ENCODE results near the gene DMBX1.
A peak's percentile ranks its signal among the peaks of the same experiment; 100 is the strongest.

DMBX1 gene

GRCh38 chr1:46487818-46488218 is 1.8 kb upstream of the DMBX1 start:
- ATAC-seq = peak; percentile 56
- no peak for TF ChIP-seq TOX (CRISPR knock-in tag; IDR thresholded peaks at IDR 0.05; ENCODE audit: borderline replicate concordance)
- no peak for TF ChIP-seq CSRNP3 (CRISPR knock-in tag; IDR thresholded peaks at IDR 0.05)
- no peak for TF ChIP-seq TCF4 (CRISPR knock-in tag; IDR thresholded peaks at IDR 0.05; ENCODE audit: borderline replicate concordance)
- TF ChIP-seq ARNTL (CRISPR knock-in tag; IDR thresholded peaks at IDR 0.05; ENCODE audit: borderline replicate concordance, low read depth) = no peak
- no peak for TF ChIP-seq ZNF8 (CRISPR knock-in tag; IDR thresholded peaks at IDR 0.05)
- TF ChIP-seq ZC3H10 (CRISPR knock-in tag; IDR thresholded peaks at IDR 0.05) = no peak
- TF ChIP-seq CREB5 (CRISPR knock-in tag; IDR thresholded peaks at IDR 0.05; ENCODE audit: low read depth) = no peak
- TF ChIP-seq ZNF70 (CRISPR knock-in tag; IDR thresholded peaks at IDR 0.05) = no peak
- no peak for TF ChIP-seq OSR1 (CRISPR knock-in tag; IDR thresholded peaks at IDR 0.05)
- TF ChIP-seq BACH2 (CRISPR knock-in tag; IDR thresholded peaks at IDR 0.05; ENCODE audit: borderline replicate concordance) = no peak
- TF ChIP-seq ZFP3 (CRISPR knock-in tag; IDR thresholded peaks at IDR 0.05) = no peak
- no peak for TF ChIP-seq SNAI2 (CRISPR knock-in tag; IDR thresholded peaks at IDR 0.05)
- no peak for TF ChIP-seq ISL1 (CRISPR knock-in tag; IDR thresholded peaks at IDR 0.05)
- no peak for TF ChIP-seq POU6F1 (CRISPR knock-in tag; IDR thresholded peaks at IDR 0.05; ENCODE audit: borderline replicate concordance, low read depth)
- no peak for TF ChIP-seq CSDC2 (CRISPR knock-in tag; IDR thresholded peaks at IDR 0.05)
- no peak for TF ChIP-seq PPARA (CRISPR knock-in tag; IDR thresholded peaks at IDR 0.05; ENCODE audit: borderline replicate concordance)
- TF ChIP-seq ZFP30 (CRISPR knock-in tag; IDR thresholded peaks at IDR 0.05) = no peak
- no peak for TF ChIP-seq PATZ1 (CRISPR knock-in tag; IDR thresholded peaks at IDR 0.05; ENCODE audit: borderline replicate concordance)
- TF ChIP-seq TSHZ2 (CRISPR knock-in tag; IDR thresholded peaks at IDR 0.05) = no peak

- no peak for ATAC-seq
These were observed 1.1 kb upstream of the DMBX1 start for GRCh38 chr1:46488343-46489168.

More at GRCh38 chr1:46488343-46489168, 1.1 kb upstream of the DMBX1 start:
- TF ChIP-seq ZNF70 (CRISPR knock-in tag; IDR thresholded peaks at IDR 0.05) (no peak), TOX (CRISPR knock-in tag; IDR thresholded peaks at IDR 0.05; ENCODE audit: borderline replicate concordance) (no peak), PATZ1 (CRISPR knock-in tag; IDR thresholded peaks at IDR 0.05; ENCODE audit: borderline replicate concordance) (no peak), ESRRG (CRISPR knock-in tag; IDR thresholded peaks at IDR 0.05) (no peak), RARB (CRISPR knock-in tag; IDR thresholded peaks at IDR 0.05) (no peak), CSDC2 (CRISPR knock-in tag; IDR thresholded peaks at IDR 0.05) (no peak), ZFP30 (CRISPR knock-in tag; IDR thresholded peaks at IDR 0.05) (no peak), GLIS3 (CRISPR knock-in tag; IDR thresholded peaks at IDR 0.05) (no peak), ZNF8 (CRISPR knock-in tag; IDR thresholded peaks at IDR 0.05) (no peak), SNAI2 (CRISPR knock-in tag; IDR thresholded peaks at IDR 0.05) (no peak), TCF4 (CRISPR knock-in tag; IDR thresholded peaks at IDR 0.05; ENCODE audit: borderline replicate concordance) (no peak), BACH2 (CRISPR knock-in tag; IDR thresholded peaks at IDR 0.05; ENCODE audit: borderline replicate concordance) (no peak), ZC3H10 (CRISPR knock-in tag; IDR thresholded peaks at IDR 0.05) (no peak), OSR1 (CRISPR knock-in tag; IDR thresholded peaks at IDR 0.05) (no peak), ZFP3 (CRISPR knock-in tag; IDR thresholded peaks at IDR 0.05) (no peak), ZNF565 (CRISPR knock-in tag; conservative IDR thresholded peaks at IDR 0.05; ENCODE audit: low read depth) (no peak), POU6F1 (CRISPR knock-in tag; IDR thresholded peaks at IDR 0.05; ENCODE audit: borderline replicate concordance, low read depth) (no peak), ISL1 (CRISPR knock-in tag; IDR thresholded peaks at IDR 0.05) (no peak)

Data from SK-N-SH treated with all-trans-retinoic acid at 6 μM for 48 hours (cell line).